8988T (cell line): Measurements from ENCODE around the gene CFL2.
"Not testable (repeated sequence)": the region's sequence is repeated elsewhere in the genome, so short reads cannot be mapped to it uniquely, and the experiment has no call there.

Experiments
- DNase-seq: peaks from one replicate; pipeline ENCODE4 v3.0.0; 2011

Gene CFL2

DNA sequence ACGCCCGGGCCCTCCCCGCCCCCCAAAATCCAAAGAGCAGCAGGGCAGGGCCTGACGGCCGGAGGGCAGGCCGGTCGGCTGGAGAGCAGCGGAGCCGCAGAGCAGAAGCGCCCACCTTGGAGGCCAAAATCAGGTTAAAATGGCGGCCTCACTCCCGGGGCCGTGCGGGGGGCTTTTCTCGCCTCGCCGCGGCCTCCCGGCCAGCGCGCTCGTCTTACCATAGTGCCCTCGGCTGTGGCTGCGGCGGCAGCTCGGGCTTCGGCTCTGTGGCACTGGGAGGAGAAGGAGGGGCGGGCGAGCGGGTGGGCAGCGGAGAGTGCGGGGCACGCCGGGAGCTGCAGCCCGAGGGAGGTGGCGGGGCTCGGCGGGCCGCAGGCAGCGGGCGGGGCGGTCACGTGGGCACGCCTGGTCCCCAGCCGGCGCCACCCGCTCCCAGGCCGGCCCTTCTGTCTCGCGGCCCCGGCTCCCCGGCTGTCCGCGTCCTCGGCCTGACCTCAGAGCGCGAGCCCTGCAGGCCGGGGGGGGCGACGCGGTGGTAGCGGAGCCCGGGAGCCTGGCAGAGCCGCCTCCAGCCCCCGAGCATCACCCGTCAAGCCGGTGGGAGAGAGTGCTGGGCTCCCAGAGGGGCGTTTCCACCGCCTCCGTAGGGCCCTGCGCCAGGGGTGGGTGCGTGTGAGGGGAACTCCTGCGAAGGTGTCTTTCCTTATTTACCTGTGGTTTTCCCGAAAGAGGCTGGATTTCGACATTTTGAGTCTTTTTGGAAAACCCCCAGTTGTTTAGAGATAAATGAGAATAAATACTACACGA is at the start of gene CFL2:
TSS of gene CFL2 (minus strand) at position 274 of the 807 bp plus-strand sequence. CDS start at position 221, 53 bp downstream.
- peak; percentile 90 for DNase-seq

DNA sequence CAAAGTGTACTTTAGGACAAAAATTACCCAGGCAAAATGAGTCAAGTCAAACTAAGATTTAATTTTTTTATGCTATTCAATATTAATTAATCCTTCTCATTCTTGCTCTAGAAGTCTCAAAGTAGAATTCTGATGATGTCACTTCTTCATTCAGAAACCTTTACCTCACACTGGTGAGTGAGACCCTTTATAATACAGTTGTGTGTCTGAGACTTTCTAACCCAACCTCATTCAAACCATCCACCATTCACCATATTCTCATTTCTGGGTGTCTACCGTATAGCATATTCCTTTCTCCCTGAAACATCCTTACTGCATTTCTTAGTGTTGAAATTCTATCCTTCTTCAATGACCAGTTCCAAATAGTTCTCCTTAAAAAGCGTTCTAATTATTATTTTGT is 40.8 kb upstream of the CFL2 start:
- DNase-seq, result no peak

DNA sequence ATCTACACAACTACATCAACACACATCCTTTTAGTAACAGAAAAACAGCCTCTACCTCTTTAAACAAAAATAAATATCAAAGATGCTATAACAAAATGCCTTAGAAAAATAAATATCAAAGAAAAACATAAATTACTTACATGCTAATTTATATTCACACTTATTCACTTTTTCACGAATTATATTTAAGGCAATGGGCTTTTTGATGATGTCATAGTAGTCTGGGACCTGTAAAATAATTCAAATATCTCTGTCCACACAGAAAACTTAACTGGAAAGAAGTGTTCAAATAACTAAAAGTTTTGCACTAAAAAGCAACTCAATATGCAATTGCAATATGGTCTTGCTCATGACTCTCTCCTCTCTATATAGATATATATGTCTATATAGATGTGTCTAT is 40.3 kb upstream of the CFL2 start:
- DNase-seq, result no peak

DNA sequence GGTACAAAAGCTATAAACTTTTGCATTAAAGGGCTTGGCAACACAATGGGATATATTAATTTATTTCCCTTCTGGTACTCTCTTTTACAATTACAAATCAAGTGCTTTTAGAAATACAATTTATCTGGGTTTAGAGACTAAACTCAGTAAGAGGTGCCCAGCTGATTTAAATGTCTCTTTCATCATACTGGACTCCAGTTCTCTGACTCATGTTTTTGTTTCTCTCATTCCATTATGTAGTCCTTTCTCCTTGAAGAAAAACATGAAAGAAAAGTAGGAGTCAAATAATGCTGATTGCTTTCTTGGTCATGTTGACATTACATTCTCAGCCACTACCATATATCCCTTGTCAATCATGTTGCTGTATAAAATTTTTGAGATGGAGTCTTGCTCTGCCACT is 36.3 kb upstream of the CFL2 start:
- DNase-seq, result no peak

DNA sequence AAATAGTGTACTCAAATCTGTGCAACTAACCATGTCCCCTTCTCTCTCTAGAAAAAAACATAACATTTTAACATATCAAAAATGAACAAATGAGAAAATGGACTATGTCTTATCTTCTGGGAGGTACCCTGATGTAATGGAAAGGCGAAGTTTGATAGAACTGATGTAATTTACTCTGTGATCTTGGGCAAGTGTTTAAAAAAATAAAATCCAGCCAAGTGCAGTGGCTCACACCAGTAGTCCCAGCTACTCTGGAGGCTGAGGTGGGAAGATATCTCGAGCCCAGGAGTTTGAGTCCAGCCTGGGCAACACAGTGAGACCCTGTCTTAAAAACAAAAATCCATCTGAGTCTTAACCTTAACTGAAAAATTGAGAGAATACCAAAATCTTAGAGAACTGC is 35.8 kb upstream of the CFL2 start:
- DNase-seq, result no peak

- no peak for DNase-seq
Measured at GRCh38 chr14:34749408-34749807, 35.0 kb upstream of the CFL2 start.

DNA sequence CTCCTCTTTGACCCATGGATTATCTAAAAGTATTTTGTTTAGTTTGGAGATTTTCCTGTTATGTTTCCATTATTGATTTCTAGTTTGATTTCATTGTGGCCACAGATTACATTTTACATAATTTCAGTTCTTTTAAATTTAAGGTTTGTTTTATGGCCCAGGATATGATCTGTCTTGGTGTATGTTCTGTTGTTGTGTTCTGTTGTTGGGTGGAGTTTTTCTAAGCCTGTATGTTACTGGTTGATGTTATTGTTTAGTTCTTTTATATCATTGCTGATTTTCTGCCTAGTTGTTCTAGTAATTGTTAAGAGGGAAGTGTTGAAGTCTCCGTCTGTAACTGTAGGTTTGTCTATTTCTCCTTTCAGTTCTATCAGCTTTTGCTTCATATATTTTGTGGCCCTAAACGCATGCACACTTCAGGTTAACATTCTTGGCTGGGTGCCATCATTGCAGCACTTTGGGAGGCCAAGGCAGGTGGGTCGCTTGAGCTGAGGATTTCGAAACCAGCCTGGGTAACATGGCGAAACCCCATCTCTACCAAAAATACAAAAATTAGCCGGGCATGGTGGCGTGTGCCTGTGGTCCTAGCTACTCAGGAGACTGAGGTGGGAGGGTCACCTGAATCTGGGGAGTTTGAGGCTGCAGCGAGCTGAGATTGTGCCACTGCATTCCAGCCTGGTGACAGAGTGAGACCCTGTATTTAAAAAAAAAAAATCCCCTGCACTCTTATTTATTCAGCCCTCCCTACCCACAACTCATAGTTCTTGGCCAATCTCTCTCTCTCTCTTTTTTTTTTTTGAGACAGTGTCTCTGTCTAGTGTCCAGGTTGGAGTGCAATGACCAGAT is 28.1 kb upstream of the CFL2 start:
- no peak for DNase-seq

- DNase-seq, result no peak
Measured at GRCh38 chr14:34741840-34742239, 27.4 kb upstream of the CFL2 start.

- not testable (repeated sequence) for DNase-seq
Measured at GRCh38 chr14:34740139-34740538, 25.7 kb upstream of the CFL2 start.

DNA sequence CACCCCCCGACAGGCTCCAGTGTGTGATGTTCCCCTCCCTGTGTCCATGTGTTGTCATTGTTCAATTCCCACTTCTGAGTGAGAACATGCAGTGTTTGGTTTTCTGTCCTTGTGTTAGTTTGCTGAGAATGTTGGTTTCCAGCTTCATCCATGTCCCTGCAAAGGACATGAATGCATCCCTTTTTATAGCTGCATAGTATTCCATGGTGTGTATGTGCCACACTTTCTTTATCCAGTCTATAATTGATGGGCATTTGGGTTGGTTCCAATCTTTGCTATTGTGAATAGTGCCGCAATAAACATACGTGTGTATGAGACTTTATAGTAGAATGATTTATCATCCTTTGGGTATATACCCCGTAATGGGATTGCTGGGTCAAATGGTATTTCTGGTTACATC is 22.7 kb upstream of the CFL2 start:
- DNase-seq, result not testable (repeated sequence)

GRCh38 chr14:34733245-34733644 is 18.9 kb upstream of the CFL2 start:
- DNase-seq, result no peak

DNA sequence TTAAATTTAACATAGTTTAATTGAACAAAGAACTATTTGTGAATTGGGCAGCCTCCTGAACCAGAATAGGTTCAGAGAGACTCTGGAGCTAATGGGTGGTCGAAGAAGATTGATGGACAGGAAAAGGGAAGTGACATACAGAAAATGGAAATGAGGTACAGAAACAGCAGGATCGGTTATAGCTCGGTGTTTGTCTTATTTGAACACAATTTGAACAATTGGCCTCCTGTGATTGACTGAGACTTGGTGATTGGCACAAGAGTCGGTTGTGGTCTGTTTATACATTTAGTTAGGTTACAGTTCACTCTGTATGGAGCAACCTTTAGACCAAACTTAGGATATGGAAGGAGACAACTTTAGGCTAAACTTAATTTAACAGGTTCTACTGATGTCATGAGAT is 18.4 kb upstream of the CFL2 start:
- no peak for DNase-seq

DNA sequence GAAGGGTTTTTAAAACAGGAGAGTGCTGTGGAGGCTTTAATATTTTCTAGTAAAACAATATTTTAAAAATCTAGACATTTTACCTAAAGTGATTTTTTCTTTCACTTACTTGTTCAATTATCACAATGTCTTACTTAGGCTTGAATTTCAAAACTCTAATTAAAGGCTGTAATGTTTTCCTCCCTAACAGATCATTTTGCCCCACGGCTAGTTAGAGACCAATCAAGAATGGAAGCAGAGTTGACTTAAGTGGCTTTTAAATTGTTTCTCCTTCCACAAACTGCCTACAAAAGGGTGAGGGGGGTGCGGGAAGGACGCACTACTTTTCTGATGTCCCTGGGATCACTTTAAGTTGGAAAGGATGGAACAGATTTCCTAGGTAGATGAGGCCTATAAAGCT is 9.5 kb upstream of the CFL2 start:
- no peak for DNase-seq

DNA sequence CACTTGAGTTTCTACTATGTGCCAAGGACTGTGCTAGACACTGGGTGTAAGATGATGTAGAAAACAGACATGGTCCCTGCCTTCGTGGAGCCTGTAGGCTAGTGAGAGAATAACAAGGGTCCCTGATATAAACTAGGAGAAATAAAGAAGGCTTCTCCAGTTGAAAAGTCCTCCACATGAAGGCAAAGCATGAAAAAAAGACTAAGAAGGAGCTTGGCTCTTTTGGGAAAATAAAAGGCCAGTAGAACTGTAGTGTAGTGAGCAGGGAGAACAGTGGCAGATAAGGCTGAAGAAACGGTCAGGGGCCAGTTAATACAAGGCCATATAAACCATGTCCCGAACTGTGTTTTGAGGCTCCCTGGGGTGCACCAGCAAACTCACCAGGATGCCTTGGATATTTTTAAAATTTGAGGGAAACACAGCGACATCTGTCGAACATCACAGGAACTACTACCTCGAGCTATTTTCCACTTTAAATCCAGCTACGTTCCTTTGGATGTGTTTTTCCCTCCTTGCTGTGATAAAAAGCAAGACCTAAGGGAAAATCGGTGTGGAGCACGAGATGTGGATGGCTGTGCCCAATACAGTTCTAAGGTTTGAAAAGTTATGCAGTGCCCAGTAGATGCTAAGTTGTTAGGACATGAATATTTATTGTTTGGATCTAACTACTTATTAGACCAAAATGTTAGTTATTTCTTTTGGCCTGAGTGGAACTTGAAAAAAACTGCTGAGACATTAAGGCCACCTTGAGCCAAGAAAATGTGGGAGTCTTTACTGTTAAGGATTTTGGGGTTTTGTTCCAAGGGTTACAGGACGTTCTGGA is 8.5 kb upstream of the CFL2 start:
- peak; percentile 47 for DNase-seq

- DNase-seq, result no peak
Measured at GRCh38 chr14:34721129-34721528, 6.7 kb upstream of the CFL2 start.

DNA sequence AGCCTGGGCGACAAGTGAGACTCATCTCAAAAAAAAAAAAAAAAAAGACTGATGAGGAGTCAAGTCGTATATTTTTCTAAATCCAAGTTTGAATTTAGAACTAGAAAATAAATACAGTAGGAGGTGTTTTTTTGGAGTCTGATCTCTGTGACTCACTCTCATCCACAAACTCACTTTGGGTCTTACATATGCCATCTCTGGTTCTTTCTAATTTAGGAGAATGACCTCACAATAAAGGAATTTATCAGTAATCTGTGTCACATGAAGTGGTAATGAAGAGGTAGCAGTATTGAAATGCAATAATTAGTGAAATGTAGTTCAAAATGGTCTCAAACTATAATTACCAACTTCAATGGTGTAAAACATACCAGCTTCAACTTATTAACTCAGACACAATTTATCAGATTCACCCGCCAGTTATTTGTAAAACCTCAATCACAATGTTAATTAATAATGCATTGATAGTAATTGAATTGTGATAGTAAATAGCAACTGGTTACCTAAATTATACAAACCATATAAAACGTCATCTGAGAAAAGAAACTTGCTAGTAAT is 4.4 kb upstream of the CFL2 start:
- no peak for DNase-seq

DNA sequence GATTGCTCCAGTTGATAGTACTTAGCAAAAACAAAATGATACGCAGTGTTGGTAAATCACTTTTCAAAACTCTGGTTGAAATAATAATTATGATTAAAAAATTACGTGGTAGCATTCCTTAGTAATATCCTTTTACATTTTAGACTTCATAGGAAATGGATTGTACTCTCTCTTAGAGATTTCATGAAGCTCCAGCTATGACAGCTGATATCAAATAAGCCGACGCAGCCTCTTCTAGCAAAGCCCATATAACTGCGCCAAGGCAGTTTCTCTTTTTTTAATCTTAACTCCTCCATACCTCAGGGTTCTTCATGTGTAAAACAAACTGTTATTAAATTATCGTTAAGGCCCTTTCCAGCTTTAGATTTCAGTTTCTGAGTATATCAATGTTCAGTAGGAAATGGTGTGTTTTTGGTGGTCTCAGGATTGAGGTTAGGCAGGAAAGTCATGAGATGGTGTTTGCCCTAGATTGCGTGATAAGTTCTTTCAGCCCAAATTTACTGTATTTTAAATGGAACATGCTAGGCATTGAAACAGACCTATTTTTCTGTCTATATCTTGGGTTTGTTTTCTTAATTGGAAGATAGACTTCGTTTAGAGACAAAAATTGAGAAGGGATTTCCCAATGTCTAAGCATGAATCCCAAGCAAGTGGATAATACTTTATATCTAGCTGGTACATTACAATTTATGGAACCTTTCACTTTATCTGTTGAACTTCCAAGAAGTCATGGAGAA is 902 bp upstream of the CFL2 start:
- DNase-seq, result no peak

DNA sequence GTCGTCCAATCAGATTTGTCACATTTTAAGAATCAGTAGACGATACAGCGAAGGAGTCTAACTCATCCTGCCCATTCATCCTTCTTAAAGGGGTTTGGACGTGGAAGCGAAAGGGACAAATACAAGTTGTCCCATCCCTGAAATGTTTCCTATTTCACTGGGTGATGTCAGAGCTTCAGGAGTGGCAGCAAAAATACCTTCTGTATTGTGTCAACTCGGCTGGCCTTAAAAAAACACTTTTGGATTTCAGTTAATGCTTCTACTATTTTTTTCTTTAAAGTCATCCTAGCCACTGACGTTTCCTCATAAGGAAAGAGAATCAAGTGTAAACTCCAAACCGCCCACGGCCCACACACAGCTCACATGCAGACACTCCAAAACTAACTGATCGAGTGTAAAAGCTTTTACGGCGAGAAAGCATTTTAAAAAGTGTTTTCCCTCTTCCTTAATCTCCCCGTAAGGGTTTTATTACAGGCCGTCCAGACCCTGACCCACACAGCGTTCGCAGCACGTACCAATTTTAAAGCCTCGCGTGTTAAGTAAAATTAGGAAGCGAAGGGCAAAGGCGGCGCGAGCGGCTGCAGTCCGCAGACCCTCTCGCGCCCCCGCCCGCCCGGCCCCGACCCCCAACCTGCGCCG is 593 bp downstream of the CFL2 start:
- DNase-seq, result no peak

GRCh38 chr14:34713122-34713680 is 1.2 kb downstream of the CFL2 start:
- DNase-seq, result no peak

DNA sequence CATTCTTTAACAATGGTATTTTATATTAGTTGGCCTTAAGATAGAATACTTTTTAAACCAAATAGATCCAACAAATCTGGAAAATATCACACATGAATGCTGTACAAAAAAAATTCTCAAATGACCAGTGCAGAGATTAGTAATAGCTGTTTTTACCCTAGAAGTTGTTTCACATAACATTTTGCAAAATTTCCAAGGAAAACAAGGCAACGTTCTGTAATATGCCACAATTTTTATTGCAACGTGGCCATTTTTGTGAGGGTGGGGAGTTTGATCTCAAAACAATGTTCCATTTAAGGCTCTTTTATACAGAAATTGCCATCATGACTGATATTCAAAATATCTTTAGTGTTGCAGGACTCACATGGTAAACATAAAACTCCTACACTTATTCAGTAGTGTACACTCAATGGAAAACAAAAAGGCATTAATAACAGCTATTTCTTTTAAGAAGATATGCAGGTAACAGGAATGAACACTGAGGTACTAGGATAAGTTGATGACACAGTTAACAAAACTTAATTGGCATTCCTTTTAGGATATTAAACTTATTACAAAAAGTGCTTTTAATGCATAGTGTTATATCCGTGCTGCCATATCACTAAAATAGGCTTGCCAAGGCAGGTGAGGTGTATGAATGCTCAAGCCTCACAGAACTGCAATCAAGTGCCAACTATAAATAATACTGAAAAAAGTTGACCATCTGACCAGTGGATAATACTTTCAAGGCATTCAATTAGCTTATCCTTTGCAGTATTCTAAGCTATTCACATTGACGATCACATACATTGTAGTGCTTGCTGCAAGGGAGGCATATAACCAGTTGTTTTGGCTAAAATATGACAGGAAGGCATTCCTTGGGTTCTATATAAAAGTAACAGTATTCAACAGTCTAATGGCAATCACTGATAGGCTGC is 2.3 kb downstream of the CFL2 start:
- no peak for DNase-seq
